SK-N-SH (cell line): ENCODE measurements around the gene OPN1LW. TPM values are rescaled to one million over a fixed set of nuclear protein-coding genes. Genes with fewer than 3 reads are reported as not detected.
"Not testable (repeated sequence)": the region's sequence is repeated elsewhere in the genome, so short reads cannot be mapped to it uniquely, and the experiment has no call there.

Experiments
- CTCF ChIA-PET: fragments of 300-600, 350-600 bp; formaldehyde crosslinking; extraction: SDS; loops from one replicate; lab custom pipeline; 2021; lab: Yijun Ruan, JAX
- POLR2A ChIA-PET: fragments of 350-600 bp; sonication (Branson Sonifier 250); formaldehyde crosslinking; extraction: SDS; loops from one replicate; lab custom pipeline; 2020; ENCODE audit warnings: antibody characterized with exemption, inconsistent platforms; lab: Yijun Ruan, JAX
- DNase-seq: peaks from one replicate; pipeline ENCODE4 v3.0.0; 2012
- H2AFZ ChIP-seq: fragments of 200-600 bp; sonication (generic); 2 replicates; pipeline ENCODE4 v1.8.1; 2016; ENCODE audit warnings: antibody characterized with exemption, mild to moderate bottlenecking, low read depth
- H3F3A ChIP-seq: fragments of 200-600 bp; sonication (generic); replicated peaks from 2 replicates; pipeline ENCODE3; 2016; ENCODE audit warnings: antibody characterized with exemption, mild to moderate bottlenecking; ENCODE audit not compliant: insufficient read depth
- H3K27ac ChIP-seq, 2 experiments: fragments of 200-500 bp in 1 of 2; fragments of 200-600 bp in 1 of 2; sonication (Bioruptor generic) in 1 of 2; sonication (generic), shearing (Covaris generic) in 1 of 2; 2 replicates each; pipeline versions ENCODE4 v1.5.1 to v1.6.1; 2014 to 2016; ENCODE audit warnings: low read depth in 2 of 2, inconsistent platforms in 1 of 2, low read length in 1 of 2, mild to moderate bottlenecking in 1 of 2, mixed read lengths in 1 of 2
- H3K27me3 ChIP-seq: fragments of 200-600 bp; sonication (generic), shearing (Covaris generic); 2 replicates; pipeline ENCODE4 v1.6.1; 2016; ENCODE audit warnings: mixed run types; ENCODE audit not compliant: insufficient read depth
- H3K36me3 ChIP-seq, 2 experiments: fragments of 200-500 bp in 1 of 2; fragments of 200-600 bp in 1 of 2; sonication (Bioruptor generic) in 1 of 2; sonication (generic) in 1 of 2; replicated peaks in 1 of 2; 2 replicates each; pipeline versions ENCODE3 to v1.5.1; 2014 to 2016; ENCODE audit warnings: low read length in 1 of 2, mild to moderate bottlenecking in 1 of 2; ENCODE audit not compliant: insufficient read depth in 2 of 2, control insufficient read depth in 1 of 2
- H3K4me1 ChIP-seq, 2 experiments: fragments of 200-500 bp in 1 of 2; fragments of 200-600 bp in 1 of 2; sonication (Bioruptor generic) in 1 of 2; sonication (generic), shearing (Covaris generic) in 1 of 2; 2 replicates each; pipeline versions ENCODE4 v1.5.1 to v1.6.1; 2014 to 2016; ENCODE audit warnings: low read depth in 1 of 2, low read length in 1 of 2, mixed run types in 1 of 2; ENCODE audit not compliant: insufficient read depth in 2 of 2, control insufficient read depth in 1 of 2
- H3K4me2 ChIP-seq: fragments of 200-600 bp; sonication (generic), shearing (Covaris generic); 2 replicates; pipeline ENCODE4 v1.6.1; 2017; ENCODE audit warnings: mixed run types
- H3K4me3 ChIP-seq, 2 experiments: fragments of 200-500 bp in 1 of 2; fragments of 200-600 bp in 1 of 2; sonication (Bioruptor generic) in 1 of 2; sonication (generic), shearing (Covaris generic) in 1 of 2; 2 replicates each; pipeline versions ENCODE4 v1.5.1 to v1.8.1; 2014 to 2016; ENCODE audit warnings: low read depth in 2 of 2, inconsistent platforms in 1 of 2, low read length in 1 of 2, mild to moderate bottlenecking in 1 of 2, mixed read lengths in 1 of 2, moderate library complexity in 1 of 2
- H3K79me2 ChIP-seq: fragments of 200-600 bp; sonication (generic); 2 replicates; pipeline ENCODE4 v1.8.1; 2017; ENCODE audit warnings: mild to moderate bottlenecking; ENCODE audit not compliant: insufficient read depth
- H3K9ac ChIP-seq: fragments of 200-600 bp; sonication (generic); 2 replicates; pipeline ENCODE4 v1.6.1; 2017; ENCODE audit warnings: mixed run types
- H3K9me2 ChIP-seq: fragments of 200-600 bp; sonication (generic); 2 replicates; pipeline ENCODE4 v1.6.1; 2017; ENCODE audit warnings: mixed run types
- H3K9me3 ChIP-seq: fragments of 200-600 bp; sonication (generic); 2 replicates; pipeline ENCODE4 v1.6.1; 2017; ENCODE audit warnings: mixed run types, mild to moderate bottlenecking, moderate library complexity
- H4K20me1 ChIP-seq: fragments of 200-600 bp; sonication (generic); 2 replicates; pipeline ENCODE4 v1.6.1; 2017; ENCODE audit warnings: mild to moderate bottlenecking, mixed run types; ENCODE audit not compliant: insufficient read depth
- WGBS: methylation state at CpG from one replicate; pipeline ENCODE4 v1.1.6; 2017; ENCODE audit warnings: low lambda C conversion rate; 5-methylcytosine and 5-hydroxymethylcytosine counted together
- polyA plus RNA-seq, 3 experiments: library from polyadenylated mRNA; depleted of rRNA; stranded (reverse); fragments of >200 nt; gene quantifications; 2 replicates each; pipeline ENCODE4 v1.2.3, GENCODE V29; 2012

Gene OPN1LW
- polyA plus RNA-seq, 1 of the 3 experiments (the other 2 are of a cell fraction) = not detected

GRCh38 chrX:154192846-154193245, 48.8 kb downstream of the OPN1LW start:
- H3K4me2 ChIP-seq, H4K20me1 ChIP-seq, H3F3A ChIP-seq, H3K36me3 ChIP-seq, H3K4me1 ChIP-seq, H3K9ac ChIP-seq, H3K9me3 ChIP-seq, H2AFZ ChIP-seq, H3K27me3 ChIP-seq, H3K79me2 ChIP-seq, CTCF ChIA-PET, H3K9me2 ChIP-seq, H3K4me3 ChIP-seq, DNase-seq, H3K27ac ChIP-seq, POLR2A ChIA-PET: not testable (repeated sequence)
- WGBS = no CpG with 5 or more reads among the region's 8 CpGs

GRCh38 chrX:154194316-154194715, 50.3 kb downstream of the OPN1LW start:
- H3K79me2 ChIP-seq, H3K27ac ChIP-seq, H3K4me3 ChIP-seq, H3K27me3 ChIP-seq, H3K4me1 ChIP-seq, H3K9me3 ChIP-seq, CTCF ChIA-PET, POLR2A ChIA-PET, H4K20me1 ChIP-seq, H3K9me2 ChIP-seq, DNase-seq, H3K4me2 ChIP-seq, H3K36me3 ChIP-seq, H3K9ac ChIP-seq, H2AFZ ChIP-seq, H3F3A ChIP-seq: not testable (repeated sequence)
- no CpG with 5 or more reads among the region's 2 CpGs for whole genome bisulfite sequencing

- H3K4me3 ChIP-seq, H3K4me1 ChIP-seq, H3F3A ChIP-seq, H4K20me1 ChIP-seq, H3K4me2 ChIP-seq, H3K79me2 ChIP-seq, H3K36me3 ChIP-seq, H3K9me3 ChIP-seq, H3K9ac ChIP-seq, H3K27ac ChIP-seq, DNase-seq, POLR2A ChIA-PET, H3K9me2 ChIP-seq, H3K27me3 ChIP-seq, H2AFZ ChIP-seq, CTCF ChIA-PET: not testable (repeated sequence)
- WGBS = no CpG with 5 or more reads among the region's 15 CpGs
Measured at GRCh38 chrX:154196466-154196865, 52.4 kb downstream of the OPN1LW start.

Other genes with a start within 250 kb of the OPN1LW start
- gene AVPR2, start 239.6 kb upstream of the OPN1LW start, polyA plus RNA-seq (2012; rRNA removed) = not detected in 2 replicates
- gene ARHGAP4, start 218.0 kb upstream of the OPN1LW start, polyA plus RNA-seq (2012; rRNA removed) = 1.6 and 2.2 TPM in 2 replicates
- gene NAA10, start 209.2 kb upstream of the OPN1LW start, polyA plus RNA-seq (2012; rRNA removed) = 192 and 229 TPM in 2 replicates
- gene RENBP, start 199.6 kb upstream of the OPN1LW start, polyA plus RNA-seq (2012; rRNA removed) = 0.90 and 1.0 TPM in 2 replicates
- gene HCFC1, start 172.4 kb upstream of the OPN1LW start, polyA plus RNA-seq (2012; rRNA removed) = 4.7 and 9.5 TPM in 2 replicates
- gene TMEM187, start 171.5 kb upstream of the OPN1LW start, polyA plus RNA-seq (2012; rRNA removed) = 9.4 and 10.9 TPM in 2 replicates
- gene IRAK1, start 124.3 kb upstream of the OPN1LW start, polyA plus RNA-seq (2012; rRNA removed) = 66.1 and 68.5 TPM in 2 replicates
- gene MECP2, start 46.5 kb upstream of the OPN1LW start, polyA plus RNA-seq (2012; rRNA removed) = 7.0 and 8.2 TPM in 2 replicates
- not detected in 2 replicates for gene OPN1MW, start 38.4 kb downstream of the OPN1LW start, polyA plus RNA-seq (2012; rRNA removed)
- not detected in 2 replicates for gene OPN1MW2, start 75.5 kb downstream of the OPN1LW start, polyA plus RNA-seq (2012; rRNA removed)
- gene OPN1MW3, start 113.3 kb downstream of the OPN1LW start, polyA plus RNA-seq (2012; rRNA removed) = not detected in 2 replicates
- gene TEX28, start 150.9 kb downstream of the OPN1LW start, polyA plus RNA-seq (2012; rRNA removed) = not detected in 2 replicates
- gene TKTL1, start 151.6 kb downstream of the OPN1LW start, polyA plus RNA-seq (2012; rRNA removed) = 0.02 TPM in 1 of 2 replicates, not detected in the other
- gene FLNA, start 230.4 kb downstream of the OPN1LW start, polyA plus RNA-seq (2012; rRNA removed) = 364 and 550 TPM in 2 replicates
- gene EMD, start 235.1 kb downstream of the OPN1LW start, polyA plus RNA-seq (2012; rRNA removed) = 40.4 and 68.0 TPM in 2 replicates